IPS-20b (cell line): ENCODE results near the gene ARHGAP22.

Source experiments
- H3K27ac ChIP-seq: one replicate; pipeline ENCODE4 v1.5.1; 2013; ENCODE audit warnings: low read length
- H3K27me3 ChIP-seq: 2 replicates; pipeline ENCODE4 v1.6.1; 2013; ENCODE audit warnings: mild to moderate bottlenecking, low read length, inconsistent platforms; ENCODE audit not compliant: insufficient read depth
- H3K36me3 ChIP-seq: 2 replicates; pipeline ENCODE4 v1.6.1; 2013; ENCODE audit warnings: low read depth, mild to moderate bottlenecking, inconsistent platforms, low read length, moderate library complexity; ENCODE audit not compliant: insufficient read depth
- H3K4me1 ChIP-seq: 2 replicates; pipeline ENCODE4 v1.6.1; 2013; ENCODE audit warnings: mild to moderate bottlenecking, control low read depth, inconsistent platforms, low read length, moderate library complexity; ENCODE audit not compliant: insufficient read depth
- H3K4me3 ChIP-seq: 2 replicates; pipeline ENCODE4 v1.5.1; 2013; ENCODE audit warnings: mild to moderate bottlenecking, low read length, inconsistent platforms
- H3K9ac ChIP-seq: 2 replicates; pipeline ENCODE4 v1.6.1; 2013; ENCODE audit warnings: low read depth, mild to moderate bottlenecking, inconsistent platforms, low read length, moderate library complexity
- H3K9me3 ChIP-seq: 2 replicates; pipeline ENCODE4 v1.6.1; 2013; ENCODE audit warnings: mild to moderate bottlenecking, low read depth, low read length, inconsistent platforms; ENCODE audit not compliant: insufficient read depth

ARHGAP22 gene

GRCh38 chr10:48480397-48481374 lies 124.2 kb downstream of the ARHGAP22 start:
- Histone ChIP-seq H3K36me3 (no peaks in the 10 kb centered on the region), H3K9me3 (no peaks in the 10 kb centered on the region), H3K27me3 (no peaks in the 10 kb centered on the region), H3K27ac (no peak overlapping the region), H3K4me3 (no peak overlapping the region), H3K4me1 (peaks cover 19% of the 10 kb centered on the region), H3K9ac (no peak overlapping the region)

- Histone ChIP-seq H3K9ac (no peak overlapping the region), H3K4me3 (no peak overlapping the region), H3K9me3 (no peaks in the 10 kb centered on the region), H3K4me1 (peaks cover 11% of the 10 kb centered on the region), H3K27me3 (no peaks in the 10 kb centered on the region), H3K36me3 (no peaks in the 10 kb centered on the region), H3K27ac (no peak overlapping the region)
Observed at GRCh38 chr10:48478980-48479811, 125.7 kb downstream of the ARHGAP22 start.

DNA sequence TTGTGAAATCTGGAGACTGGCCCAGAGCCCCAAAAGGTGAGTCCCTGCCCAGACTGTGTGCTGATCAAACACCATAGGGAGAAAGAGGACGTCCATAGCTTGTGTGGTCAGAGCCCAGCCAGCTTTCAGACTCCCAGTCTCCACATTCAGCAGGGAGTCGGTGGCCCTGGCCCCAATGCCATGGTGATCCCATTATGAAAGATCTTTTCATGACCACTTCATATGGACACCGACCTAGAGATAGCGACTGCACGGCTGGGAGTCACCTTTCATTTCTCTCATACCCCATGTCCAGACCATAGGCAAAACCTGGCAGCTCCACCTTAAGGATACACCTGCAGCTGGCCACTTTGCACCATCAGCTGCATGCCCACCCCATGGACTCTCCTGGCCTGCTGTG lies 126.4 kb downstream of the ARHGAP22 start:
- no peaks in the 10 kb centered on the region for H3K27me3 ChIP-seq
- H3K9me3 ChIP-seq, result no peaks in the 10 kb centered on the region

DNA sequence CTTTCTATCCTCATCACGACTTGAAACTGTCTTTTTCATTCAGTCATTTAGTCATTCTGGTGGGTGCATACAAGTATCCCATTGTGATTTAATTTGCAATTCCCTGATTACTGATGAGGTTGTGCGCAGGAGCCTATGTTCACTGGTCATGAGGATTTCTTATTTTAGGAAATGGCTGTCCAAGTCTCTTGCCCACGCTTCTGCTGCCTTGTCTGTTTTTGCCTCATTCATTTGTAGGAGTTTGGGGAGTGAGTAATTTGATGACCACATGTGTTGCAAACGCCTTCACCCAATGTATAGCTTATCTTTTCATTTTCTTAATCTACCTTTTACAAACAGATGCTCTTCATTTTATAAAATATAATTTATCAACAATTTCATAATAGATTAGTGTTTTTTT lies 127.3 kb downstream of the ARHGAP22 start:
- H3K4me1 ChIP-seq, result peaks cover 11% of the 10 kb centered on the region
- no peak overlapping the region for H3K27ac ChIP-seq
- H3K27me3 ChIP-seq, result no peaks in the 10 kb centered on the region
- no peaks in the 10 kb centered on the region for H3K9me3 ChIP-seq
- no peak overlapping the region for H3K9ac ChIP-seq
- no peak overlapping the region for H3K4me3 ChIP-seq
- H3K36me3 ChIP-seq, result no peaks in the 10 kb centered on the region

More for the DNA sequence above, 126.4 kb downstream of the ARHGAP22 start:
- no peaks in the 10 kb centered on the region for H3K36me3 ChIP-seq
- H3K4me3 ChIP-seq, result no peak overlapping the region
- no peak overlapping the region for H3K27ac ChIP-seq
- H3K4me1 ChIP-seq, result peaks cover 11% of the 10 kb centered on the region
- no peak overlapping the region for H3K9ac ChIP-seq

- Histone ChIP-seq H3K9ac (no peak overlapping the region), H3K36me3 (no peaks in the 10 kb centered on the region), H3K4me1 (peaks cover 10% of the 10 kb centered on the region), H3K4me3 (no peak overlapping the region), H3K27ac (no peak overlapping the region), H3K9me3 (no peaks in the 10 kb centered on the region), H3K27me3 (no peaks in the 10 kb centered on the region)
Observed at GRCh38 chr10:48477141-48477540, 127.7 kb downstream of the ARHGAP22 start.

GRCh38 chr10:48476279-48476982 lies 128.4 kb downstream of the ARHGAP22 start:
- H3K4me1 ChIP-seq, result peaks cover 8% of the 10 kb centered on the region
- no peaks in the 10 kb centered on the region for H3K27me3 ChIP-seq
- no peaks in the 10 kb centered on the region for H3K9me3 ChIP-seq
- H3K27ac ChIP-seq, result no peak overlapping the region
- no peaks in the 10 kb centered on the region for H3K36me3 ChIP-seq
- H3K9ac ChIP-seq, result no peak overlapping the region
- H3K4me3 ChIP-seq, result no peak overlapping the region

- Histone ChIP-seq H3K9me3 (no peaks in the 10 kb centered on the region), H3K4me1 (peaks cover 8% of the 10 kb centered on the region), H3K27ac (no peak overlapping the region), H3K36me3 (no peaks in the 10 kb centered on the region), H3K9ac (no peak overlapping the region), H3K27me3 (no peaks in the 10 kb centered on the region), H3K4me3 (no peak overlapping the region)
Observed at GRCh38 chr10:48475943-48476278, 129.0 kb downstream of the ARHGAP22 start.

DNA sequence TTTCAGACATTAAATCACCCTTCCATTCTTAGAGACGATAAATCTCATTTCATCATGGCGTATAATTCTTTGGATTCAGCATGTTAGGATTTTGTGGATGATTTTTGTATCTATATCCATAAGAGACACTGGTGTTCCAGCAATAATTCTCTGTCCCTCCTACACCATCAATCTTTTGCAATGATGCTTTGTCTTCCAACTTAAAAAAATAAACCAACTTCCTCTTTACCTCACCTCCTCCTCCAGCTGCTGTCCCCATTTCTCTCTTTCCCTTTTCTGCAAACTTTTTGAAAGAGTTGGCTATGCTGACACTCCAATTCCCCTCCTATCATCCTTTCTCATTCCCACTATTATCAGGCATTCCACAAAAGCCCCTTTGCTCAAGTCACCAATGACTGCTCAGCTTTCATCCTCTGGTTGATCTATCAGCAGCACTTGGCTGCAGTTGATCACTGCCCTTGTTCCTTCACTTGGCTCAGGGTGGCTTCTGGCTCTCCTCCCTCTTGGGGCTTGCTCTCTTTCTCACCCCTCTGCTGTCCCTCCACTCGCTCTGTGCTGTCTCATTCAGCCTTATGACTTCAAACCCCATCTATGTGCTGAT lies 130.0 kb downstream of the ARHGAP22 start:
- Histone ChIP-seq H3K4me1 (peaks cover 15% of the 10 kb centered on the region), H3K4me3 (no peak overlapping the region), H3K27me3 (no peaks in the 10 kb centered on the region), H3K27ac (no peak overlapping the region), H3K9ac (no peak overlapping the region), H3K9me3 (no peaks in the 10 kb centered on the region), H3K36me3 (no peaks in the 10 kb centered on the region)

DNA sequence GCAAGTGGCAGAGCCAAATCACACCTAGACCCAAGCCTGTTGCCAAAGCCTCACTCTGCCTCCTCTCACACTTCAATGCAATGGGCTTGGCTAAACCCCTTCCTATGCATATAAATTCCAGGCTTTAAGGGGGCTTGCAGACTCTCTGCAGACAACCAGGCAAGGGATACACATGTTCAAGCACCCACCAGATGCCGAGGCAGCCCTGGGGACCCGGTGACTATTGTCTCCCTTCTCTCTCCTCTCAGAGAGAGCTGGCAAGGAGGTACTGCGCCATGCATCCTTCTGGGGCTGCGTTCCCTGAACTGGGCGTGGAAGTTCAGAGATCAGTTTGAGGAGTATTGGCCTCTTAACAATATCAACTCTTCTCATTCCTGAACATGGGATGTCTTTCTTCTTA lies 131.2 kb downstream of the ARHGAP22 start:
- no peak overlapping the region for H3K27ac ChIP-seq
- peaks cover 15% of the 10 kb centered on the region for H3K4me1 ChIP-seq

DNA sequence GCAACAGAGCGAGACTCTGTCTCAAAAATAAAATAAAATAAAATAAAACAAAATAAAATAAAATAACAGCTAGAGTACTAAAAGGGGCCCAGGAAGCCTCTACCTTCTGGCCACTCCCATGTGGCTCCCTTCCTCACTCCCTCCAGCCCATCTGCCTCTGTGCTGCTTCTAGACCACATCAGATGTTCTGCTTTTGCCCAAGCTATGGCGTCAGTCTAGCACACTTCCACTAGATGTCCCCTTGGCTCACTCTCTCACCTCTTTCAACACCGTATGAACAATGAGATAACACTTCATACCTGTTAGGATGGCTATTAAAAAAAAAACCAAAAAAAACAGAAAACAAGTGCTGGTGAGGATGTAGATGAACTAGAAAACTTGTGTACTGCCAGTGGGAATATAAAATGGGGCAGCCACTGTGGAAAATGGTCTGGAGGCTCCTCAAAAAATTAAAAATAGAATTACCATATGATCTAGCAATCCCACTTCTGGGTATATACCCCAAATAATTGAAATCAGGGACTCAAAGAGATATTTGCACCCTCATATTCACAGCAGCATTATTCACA lies 132.3 kb downstream of the ARHGAP22 start:
- H3K27ac ChIP-seq, result no peak overlapping the region
- peaks cover under 1% of the 10 kb centered on the region; the same call in 1 of the 2 replicates for H3K27me3 ChIP-seq
- no peaks in the 10 kb centered on the region for H3K9me3 ChIP-seq
- H3K9ac ChIP-seq, result no peak overlapping the region
- peaks cover 15% of the 10 kb centered on the region for H3K4me1 ChIP-seq
- no peaks in the 10 kb centered on the region for H3K36me3 ChIP-seq
- no peak overlapping the region for H3K4me3 ChIP-seq

More for the DNA sequence above, 131.2 kb downstream of the ARHGAP22 start:
- no peaks in the 10 kb centered on the region for H3K9me3 ChIP-seq
- H3K27me3 ChIP-seq, result no peaks in the 10 kb centered on the region
- no peaks in the 10 kb centered on the region for H3K36me3 ChIP-seq
- H3K9ac ChIP-seq, result no peak overlapping the region
- H3K4me3 ChIP-seq, result no peak overlapping the region
